NCI-H2196 treated with DMSO at 0.1 percent for 48 hours (cell line): ENCODE data around the gene RPS29.
"Not testable (repeated sequence)": the region's sequence is repeated elsewhere in the genome, so short reads cannot be mapped to it uniquely, and the experiment has no call there.

Experiments
- DNase-seq: peaks from one replicate; lab custom pipeline; 2025; ENCODE audit not compliant: unreplicated experiment; lab: John Stamatoyannopoulos, UW

RPS29 gene

GRCh38 chr14:49585803-49586672 lies at the start of gene RPS29:
Gene RPS29, minus strand, starts transcription at chr14:49586380. Its CDS starts 34 bp downstream, at chr14:49586346.
- peak; percentile 98 for DNase-seq

GRCh38 chr14:49634547-49635334 lies 48.6 kb upstream of the RPS29 start, which contains the start of gene DNAAF2:
Gene DNAAF2, minus strand, starts transcription at chr14:49635244. Its CDS starts 95 bp downstream, at chr14:49635149.
- DNase-seq, result peak; percentile 53

- peak; percentile 86 for DNase-seq
These were observed 47.7 kb upstream of the RPS29 start for GRCh38 chr14:49633640-49634546.

- DNase-seq, result no peak
These were observed 38.0 kb upstream of the RPS29 start for GRCh38 chr14:49623941-49624839.

GRCh38 chr14:49623387-49623786 lies 37.2 kb upstream of the RPS29 start:
- DNase-seq, result no peak

GRCh38 chr14:49622022-49622607 lies 35.9 kb upstream of the RPS29 start:
- DNase-seq, result no peak

GRCh38 chr14:49621114-49621881 lies 35.1 kb upstream of the RPS29 start:
- no peak for DNase-seq

- DNase-seq, result peak; percentile 94
These were observed 34.3 kb upstream of the RPS29 start, which contains the start of the genes MGAT2 and RPL36AL for GRCh38 chr14:49620182-49621113. Gene MGAT2, plus strand, starts transcription at chr14:49620799. Its CDS starts 470 bp downstream, at chr14:49621269. Gene RPL36AL, minus strand, starts transcription at chr14:49620626. Its CDS starts 1,522 bp downstream, at chr14:49619104.

GRCh38 chr14:49619730-49620129 lies 33.5 kb upstream of the RPS29 start:
- DNase-seq, result no peak

- DNase-seq, result not testable (repeated sequence)
These were observed 33.1 kb upstream of the RPS29 start for GRCh38 chr14:49619273-49619672.

- no peak for DNase-seq
These were observed 31.8 kb upstream of the RPS29 start for GRCh38 chr14:49617852-49618519.

GRCh38 chr14:49615776-49616175 lies 29.6 kb upstream of the RPS29 start:
- DNase-seq, result no peak

GRCh38 chr14:49614196-49614595 lies 28.0 kb upstream of the RPS29 start:
- DNase-seq, result no peak

- no peak for DNase-seq
These were observed 26.5 kb upstream of the RPS29 start for GRCh38 chr14:49612671-49613070.

- no peak for DNase-seq
These were observed 26.1 kb upstream of the RPS29 start for GRCh38 chr14:49612251-49612650.

- DNase-seq, result no peak
These were observed 21.4 kb upstream of the RPS29 start for GRCh38 chr14:49607583-49607982.
